Embryonic facial prominence (tissue), 1 donor: ENCODE results near the gene NT5DC2.
"Not testable (repeated sequence)": the region's sequence is repeated elsewhere in the genome, so short reads cannot be mapped to it uniquely, and the experiment has no call there.

Source experiments
- DNase-seq: peaks from one replicate; pipeline ENCODE4 v3.0.0-alpha.2; 2016; ENCODE audit errors: extremely low spot score

NT5DC2 gene

GRCh38 chr3:52537165-52537620 is 3.5 kb upstream of the NT5DC2 start:
- no peak for DNase-seq

DNA sequence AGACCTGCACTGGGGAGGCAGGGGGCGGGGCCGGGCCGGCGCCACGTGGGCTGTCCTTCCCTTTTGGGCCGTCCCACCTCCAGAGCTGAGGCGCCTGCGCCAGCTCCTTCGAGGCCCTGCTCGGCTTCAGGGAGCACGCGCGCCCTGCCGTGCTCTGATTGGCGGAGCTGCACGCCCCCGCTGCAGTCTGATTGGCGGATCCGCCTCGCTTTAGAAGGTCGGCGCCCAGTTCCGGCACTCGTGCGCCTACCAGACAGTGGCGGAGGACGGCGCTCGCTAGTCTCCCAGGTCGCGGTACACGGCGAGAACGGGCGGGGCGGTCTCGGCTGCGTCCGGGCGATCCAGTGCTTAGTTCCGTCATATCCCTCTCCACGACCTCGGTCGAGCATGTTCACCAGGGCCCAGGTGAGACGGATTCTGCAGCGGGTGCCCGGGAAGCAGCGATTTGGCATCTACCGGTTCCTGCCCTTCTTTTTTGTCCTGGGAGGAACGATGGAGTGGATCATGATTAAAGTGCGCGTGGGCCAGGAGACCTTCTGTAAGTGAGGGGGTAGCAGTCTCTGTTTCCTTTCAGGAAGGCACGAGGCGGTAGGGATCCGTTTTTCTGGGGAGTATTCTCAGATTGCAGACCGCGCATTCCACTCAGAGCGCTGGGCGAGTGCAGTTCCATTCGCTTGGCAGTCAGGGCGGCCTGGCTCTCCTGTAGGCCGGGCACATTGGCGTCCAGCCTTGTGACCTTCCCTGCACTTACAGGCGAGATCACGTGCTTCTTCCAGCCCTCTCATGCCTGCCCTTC is 2.9 kb upstream of the NT5DC2 start, which contains the start of gene UQCC5:
TSS of gene UQCC5 (plus strand) at position 237 of the 796 bp plus-strand sequence. CDS start at position 388, 151 bp downstream.
- peak; percentile 92 for DNase-seq

DNA sequence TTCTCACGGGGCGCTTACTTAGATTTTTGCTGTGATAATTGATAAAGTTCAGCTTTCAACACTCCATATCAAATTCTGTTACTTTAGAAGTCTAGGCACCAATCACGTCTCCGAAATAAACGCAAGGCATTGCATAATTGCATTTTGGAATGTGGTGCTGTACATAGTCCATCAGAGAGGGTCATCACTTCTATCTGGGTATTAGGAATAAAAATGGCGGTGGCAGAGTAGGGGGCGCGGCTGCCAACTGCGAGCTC is 2.4 kb upstream of the NT5DC2 start:
- DNase-seq: no peak

GRCh38 chr3:52535411-52536111 is 1.9 kb upstream of the NT5DC2 start:
- no peak for DNase-seq

DNA sequence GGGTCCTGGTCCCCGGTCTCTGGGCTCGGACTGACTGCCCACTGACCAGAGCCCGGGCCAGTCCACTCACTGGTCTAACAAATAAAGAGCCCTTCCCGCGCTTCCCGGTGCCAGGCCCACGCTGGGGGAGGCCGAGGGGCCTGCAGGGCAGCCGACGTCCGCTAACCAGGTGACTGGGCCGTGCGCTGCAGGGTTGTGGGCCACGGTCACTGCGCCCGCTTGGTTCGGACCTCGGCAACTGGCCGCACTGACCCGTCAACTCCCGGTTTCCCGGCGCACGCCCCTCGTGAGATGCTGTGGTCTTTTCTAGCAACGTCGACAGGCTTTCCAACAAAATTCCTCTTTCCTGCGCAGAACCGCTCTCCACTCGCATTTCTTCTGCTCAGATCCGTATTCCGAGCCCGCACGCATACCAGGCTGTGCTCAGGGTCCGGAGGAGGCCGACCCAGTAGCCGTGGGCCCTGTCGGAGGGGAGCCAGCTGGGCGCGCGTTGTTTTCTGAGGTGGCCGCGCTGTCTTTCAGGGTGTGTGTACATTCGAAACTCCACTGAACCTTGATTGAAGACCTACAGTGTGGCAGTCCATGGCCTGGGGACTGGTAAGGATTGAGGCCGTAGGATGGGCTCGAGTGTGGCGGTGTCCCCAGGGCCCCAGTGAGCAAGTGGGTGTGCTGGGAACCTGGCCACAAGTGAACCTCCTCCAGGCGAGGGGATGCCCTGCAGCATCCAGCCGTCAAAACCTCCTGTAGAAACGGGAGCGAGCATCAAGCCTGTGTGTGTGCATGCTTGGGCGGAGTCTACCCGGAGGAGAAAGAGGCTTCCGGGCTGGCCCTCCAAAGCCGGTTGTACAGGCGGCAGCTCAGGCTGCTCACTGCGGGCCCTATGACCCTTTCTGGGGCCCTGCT is 875 bp upstream of the NT5DC2 start:
- DNase-seq: no peak

DNA sequence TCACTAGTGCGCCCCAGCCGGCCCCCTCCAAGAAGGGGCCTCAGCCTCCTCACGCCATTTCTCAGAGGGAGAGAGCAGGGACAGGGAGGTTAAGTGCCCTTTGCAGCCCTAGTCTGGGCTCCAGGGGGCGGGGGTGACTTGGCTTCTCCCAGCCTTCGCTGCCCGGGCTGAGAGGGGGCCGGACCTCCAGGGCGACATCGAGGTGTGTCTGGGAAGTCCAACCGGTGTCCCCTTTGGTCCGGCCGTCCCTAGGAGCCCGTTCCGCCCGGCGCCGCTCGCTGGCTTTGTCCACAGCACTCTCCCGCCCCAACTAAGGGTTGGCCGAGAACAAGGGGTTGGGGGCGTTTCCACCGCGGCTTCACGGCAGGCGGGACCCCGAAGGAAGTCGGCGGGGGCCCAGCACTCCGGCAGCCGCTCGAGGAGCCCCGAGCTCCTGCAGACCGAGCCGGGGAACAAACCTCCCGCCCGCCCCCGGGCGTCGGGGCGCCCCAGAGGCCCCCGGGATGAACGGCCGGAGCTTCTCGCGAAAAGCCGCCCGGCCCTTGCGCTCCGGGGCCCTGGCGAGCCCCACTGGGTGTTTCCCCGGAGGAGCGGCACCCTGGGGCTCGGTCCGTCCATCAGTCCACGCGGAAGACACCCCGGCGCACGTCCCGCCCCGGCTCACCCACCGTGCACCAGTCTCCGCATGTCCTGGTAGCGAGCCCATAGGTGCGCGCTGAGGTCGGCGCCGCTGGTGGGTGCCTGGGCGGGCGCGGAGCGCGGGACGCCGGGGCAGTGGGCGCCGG is 627 bp downstream of the NT5DC2 start:
- no peak for DNase-seq

DNA sequence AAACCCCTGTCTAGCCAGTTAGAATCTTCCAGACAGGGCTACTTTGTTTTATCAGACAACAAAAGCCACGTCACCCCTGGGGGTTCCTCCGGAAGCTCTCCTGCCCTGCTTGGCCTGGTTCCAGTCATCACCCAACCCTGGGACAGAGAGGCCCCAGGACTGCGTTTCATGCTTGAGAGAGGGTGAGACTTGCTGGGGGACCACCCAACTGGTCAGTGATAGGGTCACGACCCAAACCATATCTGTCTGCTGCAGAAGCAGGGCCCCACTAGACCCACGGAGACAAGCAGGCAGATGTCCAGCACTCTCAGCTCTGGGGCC is 1.2 kb downstream of the NT5DC2 start:
- no peak for DNase-seq

DNA sequence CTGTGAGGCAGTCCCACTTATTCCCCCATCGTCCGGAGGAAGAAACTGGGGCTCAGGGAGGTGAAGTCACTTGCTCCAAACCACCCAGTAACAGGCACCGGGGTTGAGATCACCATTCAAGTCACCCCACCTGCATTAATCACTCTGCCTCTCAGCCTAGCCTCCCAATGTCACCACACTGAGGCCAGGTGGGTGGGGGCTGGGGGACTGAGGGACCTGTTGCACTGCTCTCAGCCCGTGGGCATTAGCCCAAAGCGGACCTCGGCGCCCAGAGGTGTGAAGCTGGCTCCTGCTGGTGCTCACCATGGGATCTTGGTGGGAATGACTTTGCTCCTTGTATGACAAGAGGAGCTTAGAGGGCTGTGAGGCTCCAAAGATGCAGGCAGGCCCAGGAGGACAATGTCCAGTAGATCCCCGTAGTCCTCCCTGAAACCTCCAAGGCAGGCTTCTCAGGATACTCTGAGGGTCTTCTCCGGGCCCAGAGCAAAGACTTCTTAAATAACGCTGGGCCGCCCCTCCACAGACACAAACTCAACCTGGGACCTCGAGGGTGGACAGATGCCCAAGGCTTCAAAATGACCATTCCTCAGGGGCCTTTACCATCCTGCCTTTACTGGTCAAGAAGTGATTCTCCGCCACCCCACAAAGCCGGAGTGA is 1.7 kb downstream of the NT5DC2 start:
- DNase-seq: no peak

GRCh38 chr3:52530918-52531826 is 2.5 kb downstream of the NT5DC2 start:
- DNase-seq: no peak

GRCh38 chr3:52529376-52530333 is 4.0 kb downstream of the NT5DC2 start:
- no peak for DNase-seq

DNA sequence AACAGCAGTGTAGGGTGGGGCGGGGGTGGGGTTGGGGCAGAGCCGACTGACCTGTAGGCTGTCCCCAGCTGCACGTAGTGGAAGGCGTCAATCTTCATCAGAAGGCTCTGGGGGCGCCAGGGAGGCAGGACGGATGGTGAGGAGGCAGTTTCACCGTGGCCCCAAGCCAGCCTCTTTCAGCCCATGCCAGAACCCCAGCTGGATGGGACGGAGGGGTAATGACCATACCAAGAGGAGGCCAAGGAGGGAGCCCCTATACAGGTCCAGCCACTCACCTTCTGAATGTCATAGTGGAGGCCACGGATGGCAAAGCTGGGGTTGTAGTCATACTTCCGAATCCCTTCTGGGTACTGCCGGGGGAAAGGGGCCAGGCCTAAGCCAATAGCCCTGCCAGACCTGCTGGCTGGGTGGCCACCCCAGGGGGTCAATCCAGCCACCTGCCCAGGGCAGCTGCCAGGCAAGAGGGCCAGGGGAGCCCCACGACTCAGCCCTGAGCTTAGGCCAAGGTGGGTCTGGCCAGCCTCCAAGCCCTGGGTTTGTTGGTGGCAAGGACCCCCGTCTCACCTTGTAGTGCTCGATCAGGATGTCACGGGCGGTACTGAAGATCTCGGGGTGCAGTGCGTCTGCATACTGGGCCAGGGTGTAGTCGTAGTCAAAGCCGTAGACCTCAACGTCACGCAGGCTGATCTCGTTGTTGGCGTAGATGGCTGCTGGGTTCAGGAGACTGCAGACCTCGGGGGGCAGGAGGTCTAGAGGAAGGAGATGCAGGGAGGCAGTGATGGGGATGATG is 4.9 kb downstream of the NT5DC2 start:
- DNase-seq: no peak

DNA sequence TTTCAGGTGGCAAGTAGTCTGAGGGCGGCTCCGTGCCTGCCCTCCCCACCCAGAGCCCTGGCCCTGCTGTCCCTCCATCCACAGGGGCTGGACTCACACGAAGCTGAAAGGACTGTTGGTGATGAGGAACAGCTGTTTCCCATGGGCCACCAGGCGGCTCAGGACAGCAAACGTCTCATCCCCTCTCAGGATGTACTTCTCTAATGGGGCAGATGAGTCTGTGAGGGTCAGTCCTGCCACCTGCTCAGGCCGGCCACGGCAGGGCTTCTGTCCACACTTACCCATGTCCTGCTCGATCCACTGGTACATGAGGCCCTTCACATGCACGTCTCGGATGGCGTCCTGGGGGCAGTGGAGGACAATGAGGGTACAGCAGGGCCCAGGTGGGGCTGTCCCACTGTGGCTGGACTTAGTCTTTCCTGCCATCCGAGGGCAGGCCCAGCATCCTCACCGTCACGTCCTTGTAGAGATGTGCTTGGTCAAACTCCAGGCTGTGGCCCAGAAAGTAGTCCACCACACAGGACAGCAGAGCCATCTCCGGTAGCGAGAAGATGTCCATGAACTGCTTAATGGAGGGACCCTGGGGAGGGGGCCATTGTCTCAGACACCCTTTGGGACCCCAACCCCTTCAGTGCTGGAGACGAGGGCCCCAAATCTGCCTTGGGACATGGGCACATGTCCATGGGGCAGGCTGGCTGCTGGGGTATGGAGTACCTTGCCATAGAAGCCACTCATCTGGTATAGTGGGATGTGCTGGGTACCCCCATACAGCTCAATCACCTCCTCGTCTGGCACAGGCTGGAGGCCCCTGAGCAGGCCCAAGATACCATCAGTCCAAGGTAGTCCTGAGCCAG is 5.7 kb downstream of the NT5DC2 start:
- DNase-seq: no peak

GRCh38 chr3:52527039-52527731 is 6.5 kb downstream of the NT5DC2 start:
- no peak for DNase-seq

DNA sequence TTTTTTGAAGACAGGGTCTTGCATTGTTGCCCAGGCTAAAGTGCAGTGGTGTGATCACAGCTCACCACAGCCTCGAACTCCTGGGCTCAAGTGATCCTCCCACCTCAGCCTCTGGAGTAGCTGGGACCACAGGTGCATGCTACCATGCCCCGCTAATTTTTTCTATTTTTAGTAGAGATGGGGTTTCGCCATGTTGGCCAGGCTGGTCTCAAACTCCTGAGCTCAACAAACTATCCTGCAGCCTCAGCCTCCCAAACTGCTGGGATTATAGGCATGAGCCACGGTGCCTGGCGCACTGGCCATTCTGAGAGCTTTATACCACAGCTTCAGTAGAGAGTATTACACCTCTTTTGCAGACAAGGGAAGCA is 7.0 kb downstream of the NT5DC2 start:
- DNase-seq: not testable (repeated sequence)

DNA sequence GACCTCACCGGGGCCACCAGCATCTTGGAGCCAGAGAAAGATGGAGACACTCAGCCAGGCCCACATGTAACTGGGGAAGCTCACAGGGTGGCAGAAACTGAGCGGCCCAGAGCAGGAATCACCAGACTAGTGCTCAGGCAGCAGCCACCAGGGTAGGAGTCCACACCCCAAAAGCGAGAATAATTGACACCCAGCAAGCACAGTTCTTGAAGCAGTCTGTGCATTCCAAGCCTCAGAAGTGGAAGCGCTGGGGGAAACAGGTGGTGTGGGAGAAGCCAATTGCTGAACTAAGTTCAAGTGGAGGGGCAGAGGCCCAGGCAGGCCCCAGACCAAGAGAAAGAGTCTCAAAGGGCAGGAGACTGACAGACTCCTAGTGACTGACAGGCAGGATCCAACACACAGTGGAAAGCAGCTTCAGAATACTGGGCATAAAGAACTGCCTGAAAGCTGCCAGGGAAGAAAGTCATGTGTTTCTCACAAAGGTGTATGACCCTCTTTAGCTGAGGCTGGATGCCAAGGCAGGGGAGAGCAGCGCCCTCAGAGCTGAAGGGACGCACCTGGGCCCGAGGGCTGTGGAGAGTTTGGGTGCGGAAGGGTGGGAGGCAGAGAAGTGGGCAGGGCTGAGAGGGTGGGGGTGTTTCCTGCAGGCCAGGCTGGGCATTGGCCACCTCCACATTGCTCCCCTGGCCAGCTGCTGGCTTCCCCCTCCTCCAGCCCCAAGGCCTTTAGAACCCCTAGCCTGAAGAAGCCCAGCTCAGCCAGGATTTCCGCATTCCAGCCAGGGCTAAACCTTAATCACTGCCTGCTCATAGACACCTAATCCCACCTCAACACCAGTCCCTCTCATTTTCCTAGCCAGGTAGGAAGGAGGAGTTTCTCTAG is 7.7 kb downstream of the NT5DC2 start:
- no peak for DNase-seq
